NCI-H526 treated with DMSO at 0.1 percent for 48 hours (cell line): ENCODE data around the gene LHX6.

Experiments
- DNase-seq: peaks from one replicate; lab custom pipeline; 2025; lab: John Stamatoyannopoulos, UW

Gene LHX6

DNA sequence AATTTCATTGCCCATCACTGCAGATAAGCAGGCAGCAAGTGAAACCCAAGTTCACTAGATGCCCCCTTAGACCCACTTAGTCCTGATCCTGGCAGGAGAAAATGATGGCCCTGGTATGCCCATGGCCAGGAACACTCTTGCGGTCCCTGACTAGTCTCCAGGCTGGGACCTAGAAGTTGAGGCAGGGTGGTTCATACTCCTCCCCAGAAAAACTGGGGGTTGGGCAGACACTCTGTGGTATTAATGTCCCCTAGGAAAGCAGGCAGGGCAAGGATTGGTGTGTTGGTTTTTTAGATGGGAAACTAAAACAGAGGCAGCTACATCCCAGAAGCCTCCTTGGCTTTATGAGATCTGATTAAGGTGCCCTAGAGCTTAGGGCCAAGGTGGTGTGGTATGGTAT lies 13.1 kb downstream of the LHX6 start:
- no peak for DNase-seq

DNA sequence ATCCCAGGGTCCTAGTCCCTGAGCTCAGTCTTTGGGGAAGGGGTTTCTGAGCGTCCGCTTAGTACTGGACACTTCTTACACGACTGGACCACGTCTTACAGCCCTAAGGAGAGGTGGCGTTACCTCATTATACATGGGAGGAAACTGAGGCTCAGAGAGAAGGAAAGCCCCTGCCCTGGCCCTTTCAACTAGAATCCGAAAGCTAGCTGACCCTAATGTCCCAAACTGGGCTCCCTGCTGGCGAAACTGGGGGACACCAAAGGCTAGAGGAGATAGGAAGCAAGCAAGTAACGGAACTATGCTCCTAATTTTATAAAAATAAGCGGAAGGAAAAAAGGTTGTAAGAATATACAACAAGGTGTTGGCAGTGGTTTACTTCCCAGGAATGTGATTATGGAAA lies 14.2 kb downstream of the LHX6 start:
- DNase-seq = no peak

DNA sequence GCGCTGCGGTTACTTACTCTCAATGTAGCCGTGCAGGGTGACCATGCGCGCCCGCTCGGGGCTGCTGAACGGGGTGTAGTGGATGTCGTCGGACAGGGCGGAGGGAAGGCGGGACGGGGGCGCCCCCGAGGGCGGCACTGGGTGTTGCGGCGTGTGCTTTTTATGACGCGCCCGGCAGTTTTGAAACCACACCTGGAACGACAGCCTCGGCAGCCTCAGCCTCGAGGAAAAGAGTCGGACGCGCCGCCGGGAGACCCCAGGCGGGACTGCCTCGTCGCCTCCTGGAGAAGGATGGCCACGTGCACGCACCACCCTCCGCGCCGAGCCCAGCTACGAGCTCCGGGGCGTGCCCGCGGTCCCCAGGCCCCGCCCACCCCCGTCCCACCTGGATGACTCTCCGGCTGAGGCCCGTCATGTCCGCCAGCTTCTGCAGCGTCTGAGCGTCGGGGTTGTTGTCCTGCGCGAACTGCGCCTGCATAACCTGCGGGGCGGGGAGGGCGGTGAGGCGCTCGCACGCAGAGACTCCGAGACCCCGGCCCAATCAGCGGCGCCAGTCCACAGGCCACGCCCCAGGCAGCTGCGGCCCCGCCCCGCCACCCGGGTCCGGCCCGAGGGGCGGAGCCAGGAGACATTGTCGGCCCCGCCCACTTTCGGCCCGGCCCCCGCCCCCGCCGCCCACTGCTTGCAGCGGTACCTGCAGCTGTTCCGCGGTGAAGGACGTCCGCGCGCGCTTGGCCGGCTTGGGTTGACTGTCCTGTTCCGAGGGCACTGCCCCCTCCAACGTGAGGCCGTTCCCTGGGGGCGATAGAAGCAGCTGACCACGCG lies 15.0 kb downstream of the LHX6 start:
- peak; percentile 67 for DNase-seq

DNA sequence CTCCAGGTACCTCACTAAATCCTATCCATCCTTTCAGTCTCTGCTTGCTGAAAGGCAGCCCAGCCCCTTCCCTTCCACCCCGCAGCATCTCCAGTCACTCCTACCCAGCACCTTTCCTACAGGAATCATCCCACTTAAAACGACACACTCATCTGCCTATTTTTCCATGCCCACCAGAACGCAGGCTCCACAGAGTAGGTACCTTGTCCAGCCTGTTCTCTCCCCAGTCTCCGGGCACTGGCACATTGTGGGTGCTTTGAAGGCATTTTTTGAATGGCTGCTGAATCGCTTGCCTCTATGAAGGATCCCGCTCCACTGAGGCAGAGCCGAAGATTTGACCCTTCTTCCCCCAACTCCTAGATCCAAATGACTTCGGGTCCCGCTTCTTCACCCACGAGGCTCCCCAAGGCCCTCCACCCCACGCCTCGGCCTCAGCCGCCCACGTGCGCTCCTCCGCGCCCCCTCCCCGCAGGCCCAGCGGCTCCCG lies 15.6 kb downstream of the LHX6 start:
- no peak for DNase-seq

DNA sequence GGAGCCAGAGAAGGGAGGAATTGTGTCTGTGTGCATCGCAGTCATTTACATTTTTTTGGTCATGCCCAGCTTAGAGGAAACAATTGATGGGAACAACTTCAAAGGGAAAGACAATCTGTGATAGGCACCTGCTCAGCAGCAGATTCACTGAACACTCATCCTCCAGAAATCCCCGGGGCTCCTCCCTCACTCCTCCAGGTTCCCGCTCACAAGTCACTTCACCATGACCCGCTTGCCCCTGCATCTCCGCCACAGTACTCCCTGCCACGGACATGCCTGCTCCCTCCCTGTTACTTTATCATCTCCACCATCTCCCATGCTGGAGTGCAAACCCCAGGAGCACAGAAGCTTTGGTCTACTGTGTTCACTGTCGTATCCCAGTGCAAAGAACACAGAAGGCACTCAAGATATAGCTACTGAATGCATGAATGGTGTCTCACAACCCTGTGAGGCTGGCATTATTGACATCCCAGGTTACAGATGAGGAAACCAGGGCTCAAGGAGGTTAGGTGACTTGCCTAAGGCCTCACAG lies 16.2 kb downstream of the LHX6 start:
- DNase-seq = no peak

DNA sequence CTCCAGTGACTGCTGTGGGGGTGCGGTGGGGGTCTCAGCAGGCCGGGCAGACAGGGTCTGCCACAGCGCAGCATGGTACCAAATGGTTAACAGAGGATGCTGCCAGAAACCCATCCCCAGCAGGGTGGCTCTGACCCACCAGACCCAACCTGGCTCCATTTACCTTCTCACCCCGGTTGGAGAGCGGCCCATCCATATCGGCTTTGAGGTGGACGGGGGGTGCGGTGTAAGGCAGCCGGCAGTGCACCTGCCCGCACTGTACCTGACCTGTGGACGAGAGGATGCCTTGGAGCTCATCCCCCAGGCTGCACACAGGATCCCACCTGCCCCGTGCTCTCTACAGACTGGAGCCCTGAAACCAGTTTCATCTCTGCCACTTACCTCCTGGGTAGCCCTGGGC lies 19.3 kb downstream of the LHX6 start:
- no peak for DNase-seq

DNA sequence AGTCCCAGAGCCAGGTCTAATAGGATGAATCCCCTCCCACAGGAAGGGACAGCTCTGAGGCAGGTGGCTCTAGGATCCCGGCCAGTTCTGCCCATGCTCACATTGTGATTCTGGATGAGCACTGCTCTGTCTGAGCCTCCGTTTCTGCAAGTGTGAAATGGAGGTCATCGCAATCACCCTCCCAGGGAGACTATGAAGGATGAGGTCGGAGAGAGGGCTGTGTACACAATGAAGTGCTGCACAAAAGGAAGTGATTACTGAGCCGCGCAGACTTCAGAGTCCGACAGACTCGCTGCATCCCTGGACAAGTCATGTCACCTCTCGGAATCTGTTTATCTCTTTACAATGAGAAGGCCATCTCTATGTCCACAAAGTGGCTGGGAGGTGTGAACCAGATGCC lies 21.7 kb downstream of the LHX6 start:
- DNase-seq = no peak

DNA sequence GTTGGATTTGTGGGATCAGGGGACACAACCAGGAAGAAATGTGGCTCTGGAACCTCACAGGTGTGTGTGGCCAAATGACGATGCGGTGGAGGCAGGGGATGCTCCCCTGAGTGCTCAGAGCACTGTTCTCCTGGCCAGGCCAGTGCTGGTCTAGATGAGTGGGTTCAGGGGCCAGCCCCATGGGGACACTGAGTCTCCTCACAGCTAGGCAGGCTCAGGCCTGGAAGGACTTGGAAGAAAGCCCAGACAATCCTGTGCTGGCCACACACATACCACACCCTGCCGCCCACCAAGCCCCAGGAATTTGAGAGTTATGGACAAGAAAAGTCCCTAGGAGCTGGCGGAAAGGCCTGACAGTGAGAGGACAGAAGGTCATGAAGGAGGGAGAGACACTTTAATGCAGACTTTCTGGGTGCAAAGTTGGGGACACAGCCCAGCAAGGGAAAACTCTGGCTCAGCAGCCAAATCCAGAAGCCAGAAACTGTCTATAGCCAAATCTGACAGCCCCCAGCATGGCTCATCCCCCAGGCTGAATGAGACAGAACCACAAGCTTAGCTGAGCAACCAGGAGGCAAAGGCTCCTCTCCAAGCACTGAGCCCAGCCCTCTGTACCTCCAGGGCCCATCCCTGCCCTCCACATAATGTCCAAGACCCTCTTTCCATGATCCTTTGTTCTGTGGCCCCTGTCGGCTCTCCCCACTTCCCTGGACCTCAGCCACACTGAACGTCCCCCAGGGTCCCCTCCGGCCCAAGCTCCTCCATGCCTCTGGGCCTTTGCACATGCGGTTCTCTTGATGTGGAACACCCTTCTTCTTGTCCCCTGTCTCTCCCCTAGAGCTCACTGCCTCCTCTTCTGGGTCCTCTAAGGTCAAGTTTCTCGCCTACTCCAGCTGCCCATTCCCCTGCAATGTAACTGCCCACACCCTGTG lies 22.4 kb downstream of the LHX6 start:
- DNase-seq = no peak

DNA sequence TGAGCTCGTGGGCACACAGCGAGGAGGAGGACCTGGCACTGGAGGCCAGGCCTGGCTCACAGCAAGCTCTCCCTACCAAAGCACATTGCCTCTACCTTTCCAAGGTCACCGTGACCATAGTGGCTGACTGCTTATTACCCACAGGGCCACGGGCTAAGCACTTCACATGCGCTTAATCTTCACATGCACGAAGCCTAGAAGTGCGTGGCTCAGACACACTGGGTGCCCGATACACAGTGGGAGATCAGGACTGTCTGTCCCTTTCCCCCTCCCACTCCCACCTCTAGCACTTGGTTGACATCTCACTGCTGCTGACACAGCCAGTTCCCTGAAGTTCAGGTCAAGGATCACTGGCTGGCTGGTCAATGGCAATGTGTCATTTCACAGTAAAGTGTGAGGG lies 23.6 kb downstream of the LHX6 start:
- no peak for DNase-seq

DNA sequence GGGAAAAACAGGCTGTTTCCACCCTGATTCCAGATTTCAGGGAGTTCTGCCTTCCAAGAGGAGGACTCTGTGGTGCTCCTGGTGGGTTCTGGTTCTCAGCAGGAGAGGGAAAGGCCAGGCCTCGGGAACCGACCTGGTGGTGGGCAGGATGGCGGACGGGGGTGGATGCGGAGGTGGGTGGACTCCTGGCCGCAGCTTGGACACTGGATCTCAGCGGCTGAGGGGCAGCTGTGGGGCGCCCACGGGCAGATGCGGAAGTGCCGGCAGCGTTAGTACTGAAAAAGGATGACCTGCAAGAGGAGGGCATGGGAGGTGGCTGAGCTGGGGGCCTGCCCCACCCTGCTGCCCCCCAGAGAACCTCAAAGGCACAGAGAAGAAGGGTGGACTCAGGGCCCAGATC lies 24.3 kb downstream of the LHX6 start:
- DNase-seq = no peak

DNA sequence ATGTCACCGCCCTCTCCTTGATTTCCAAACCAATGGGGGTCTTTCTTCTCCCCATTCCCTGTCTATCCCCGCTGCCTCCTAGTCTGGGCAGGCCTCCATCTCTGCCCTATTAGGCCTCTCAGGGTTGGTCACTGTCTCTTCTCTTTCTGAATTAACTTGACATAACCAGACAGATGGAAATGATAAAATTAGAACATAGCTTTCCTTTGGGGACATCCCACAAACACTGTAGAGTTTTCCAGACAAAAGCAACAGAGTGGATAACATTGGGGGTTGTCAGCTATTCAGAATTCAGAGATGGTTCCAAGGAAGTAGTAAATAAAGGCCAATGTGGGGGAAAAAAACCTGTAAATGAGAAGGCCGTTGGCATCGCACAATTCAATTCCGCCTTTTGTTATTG lies 24.7 kb downstream of the LHX6 start:
- no peak for DNase-seq

DNA sequence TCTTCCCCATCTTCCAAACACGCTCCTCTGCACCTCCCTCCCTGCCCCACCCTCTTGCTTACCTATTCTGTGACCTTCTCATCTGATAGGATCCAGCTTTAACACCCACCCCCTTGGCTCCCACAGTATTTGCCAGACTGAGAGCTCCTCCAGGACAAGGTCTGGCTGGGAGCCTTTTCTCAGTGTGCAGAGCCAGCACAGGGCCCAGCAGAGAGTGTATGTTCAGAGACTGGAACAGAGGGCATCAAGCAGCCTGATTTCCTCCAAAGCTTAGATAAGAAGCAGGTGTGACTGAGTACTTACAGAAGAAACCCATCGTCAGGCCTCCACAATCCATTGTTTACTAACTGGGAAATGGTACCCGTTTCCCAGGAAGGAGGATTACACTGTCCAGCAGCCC lies 26.6 kb downstream of the LHX6 start:
- DNase-seq = no peak

DNA sequence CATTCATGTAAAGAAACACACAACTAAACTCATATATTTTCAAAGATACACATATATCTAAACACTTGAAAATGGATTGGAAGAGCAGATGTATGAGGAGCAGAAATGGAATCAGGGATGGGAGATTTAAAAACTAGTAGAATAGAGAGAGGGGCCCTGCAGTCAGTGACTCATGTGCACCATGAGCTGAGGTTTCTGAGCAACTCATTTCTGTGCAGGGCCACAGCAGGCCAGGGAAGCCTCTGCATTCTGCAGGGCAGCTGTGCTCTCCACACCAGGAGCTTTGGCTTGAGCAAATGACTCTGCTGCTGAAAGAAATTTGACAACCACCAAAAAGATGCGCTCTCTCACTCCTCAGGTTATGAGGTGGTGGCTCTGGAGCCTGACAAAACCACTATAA lies 27.1 kb downstream of the LHX6 start:
- DNase-seq = no peak

DNA sequence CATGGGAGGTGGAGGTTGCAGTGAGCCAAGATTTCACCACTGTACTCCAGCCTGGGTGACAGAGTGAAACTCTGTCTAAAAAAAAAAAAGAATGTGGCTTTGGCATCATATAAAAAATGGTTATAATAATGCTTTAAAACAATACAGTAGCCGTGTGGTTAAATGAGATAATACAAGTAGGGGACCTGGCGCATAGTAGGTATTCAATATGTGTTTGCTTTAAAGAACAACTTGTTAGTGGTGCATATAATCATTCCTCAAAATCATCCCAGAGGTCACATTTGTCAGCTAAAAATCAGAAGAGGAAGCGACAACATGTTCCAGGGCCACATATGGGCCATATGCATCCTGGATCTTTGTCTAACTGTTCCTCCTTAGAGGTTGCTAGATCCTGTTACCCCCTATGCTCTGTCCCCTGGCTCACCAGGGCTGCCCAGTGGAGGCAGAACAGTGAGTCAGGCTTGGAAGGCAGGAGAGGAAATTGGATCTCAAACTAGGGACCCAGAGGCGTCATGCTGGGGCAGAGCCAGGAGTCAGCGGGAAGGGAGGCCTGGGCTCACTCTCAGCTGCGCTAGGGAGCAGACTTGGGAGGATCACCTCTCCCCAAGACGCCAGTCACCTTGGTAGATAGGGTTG lies 27.7 kb downstream of the LHX6 start:
- DNase-seq = no peak

DNA sequence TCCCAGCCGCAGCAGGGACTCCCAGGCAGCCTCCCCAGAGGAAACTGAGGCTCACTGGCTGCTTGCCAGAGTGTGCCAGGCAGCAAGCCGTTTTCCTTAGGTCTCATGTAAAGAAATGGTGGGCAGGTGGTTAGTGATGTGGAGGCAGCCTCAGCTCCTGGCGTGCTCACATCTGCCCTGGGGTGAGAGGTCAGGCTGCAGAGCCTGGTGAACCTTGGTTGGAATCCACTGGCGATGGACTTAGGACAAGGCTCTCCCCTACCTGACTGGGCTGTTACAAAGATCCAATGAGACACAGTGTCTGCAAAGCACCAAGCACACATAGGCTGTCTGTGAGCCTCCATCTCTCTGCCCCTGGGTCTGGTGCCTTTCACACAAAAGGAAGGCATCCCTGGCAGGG lies 30.9 kb downstream of the LHX6 start:
- DNase-seq = no peak

DNA sequence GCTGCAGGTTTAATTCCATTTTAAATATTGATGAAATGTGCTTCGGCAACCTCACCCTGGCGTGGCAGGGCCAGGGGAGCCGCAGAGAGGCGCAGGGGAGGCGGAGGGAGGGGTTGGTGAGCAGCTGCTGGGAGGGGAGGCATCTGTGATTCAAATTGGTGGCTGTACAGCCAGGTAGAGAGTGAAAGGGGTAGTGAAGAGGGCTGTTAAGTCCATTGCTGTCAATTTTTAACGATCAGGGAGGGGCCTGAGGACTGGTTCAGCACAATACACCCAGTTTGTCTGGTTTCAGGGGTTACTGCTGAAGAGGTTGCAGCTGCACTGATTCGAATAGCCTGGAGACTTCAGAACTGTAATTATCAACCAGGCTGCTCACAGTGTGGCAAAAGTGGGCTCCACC lies 31.3 kb downstream of the LHX6 start:
- DNase-seq = peak; percentile 28

DNA sequence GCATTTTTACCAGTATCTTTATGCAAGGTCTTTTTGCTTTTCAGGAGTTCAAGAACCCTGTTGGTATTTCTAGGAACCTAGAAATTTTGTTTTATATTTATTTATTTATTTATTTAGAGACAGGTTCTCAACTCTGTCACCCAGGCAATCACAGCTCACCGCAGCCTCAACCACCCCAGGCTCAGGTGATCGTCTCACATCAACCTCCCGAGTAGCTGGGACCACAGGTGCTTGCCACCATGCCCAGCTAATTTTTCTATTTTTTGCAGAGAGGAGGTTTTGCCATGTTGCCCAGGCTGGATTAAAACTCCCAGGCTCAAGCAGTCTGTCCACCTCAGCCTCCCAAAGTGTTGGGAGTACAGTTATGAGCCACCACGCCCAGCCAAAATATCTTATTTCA lies 32.9 kb downstream of the LHX6 start:
- DNase-seq = no peak

DNA sequence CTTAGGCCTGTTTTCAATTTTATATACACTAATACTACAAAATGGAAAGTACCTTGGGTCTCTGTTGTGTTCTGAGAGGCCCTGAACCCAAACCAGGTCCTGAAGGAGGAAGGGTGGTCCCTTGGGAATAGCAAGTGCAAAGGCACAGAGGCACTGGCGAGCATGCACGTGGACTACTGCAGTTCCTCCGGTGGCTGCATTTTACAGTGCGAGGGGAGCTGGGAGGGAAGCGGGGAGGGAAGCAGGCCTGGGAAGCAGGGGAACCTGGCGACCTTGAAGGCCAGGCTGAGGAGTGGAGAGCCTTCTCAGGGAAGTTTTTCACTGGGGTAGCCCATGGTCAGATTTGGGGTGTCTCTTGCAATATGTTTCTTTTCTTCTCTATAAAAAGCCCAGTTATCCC lies 35.1 kb downstream of the LHX6 start:
- DNase-seq = no peak

DNA sequence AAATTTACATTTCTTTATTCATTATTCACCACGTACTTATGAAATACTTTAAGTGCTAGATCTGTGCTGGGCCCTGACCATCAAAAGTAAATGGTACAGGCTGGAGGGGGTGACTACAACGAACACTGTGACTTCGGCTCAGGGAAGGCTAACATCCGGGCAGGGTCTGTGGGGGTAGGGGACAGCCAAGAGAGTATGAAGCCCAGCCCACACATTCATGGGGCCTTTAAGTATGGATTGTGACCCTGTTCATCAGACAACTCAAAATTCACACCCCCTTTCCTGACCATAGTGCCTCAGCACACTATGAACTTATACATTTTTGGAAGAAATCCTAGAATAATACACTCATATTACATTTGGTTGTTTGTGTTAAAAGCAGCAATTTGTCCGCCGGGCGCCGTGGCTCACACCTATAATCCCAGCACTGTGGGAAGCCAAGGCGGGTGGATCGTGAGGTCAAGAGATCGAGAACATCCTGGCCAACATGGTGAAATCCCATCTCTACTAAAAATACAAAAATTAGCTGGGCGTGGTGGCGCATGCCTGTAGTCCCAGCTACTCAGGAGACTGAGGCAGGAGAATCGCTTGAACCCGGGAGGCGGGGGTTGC lies 35.7 kb downstream of the LHX6 start:
- DNase-seq = no peak

DNA sequence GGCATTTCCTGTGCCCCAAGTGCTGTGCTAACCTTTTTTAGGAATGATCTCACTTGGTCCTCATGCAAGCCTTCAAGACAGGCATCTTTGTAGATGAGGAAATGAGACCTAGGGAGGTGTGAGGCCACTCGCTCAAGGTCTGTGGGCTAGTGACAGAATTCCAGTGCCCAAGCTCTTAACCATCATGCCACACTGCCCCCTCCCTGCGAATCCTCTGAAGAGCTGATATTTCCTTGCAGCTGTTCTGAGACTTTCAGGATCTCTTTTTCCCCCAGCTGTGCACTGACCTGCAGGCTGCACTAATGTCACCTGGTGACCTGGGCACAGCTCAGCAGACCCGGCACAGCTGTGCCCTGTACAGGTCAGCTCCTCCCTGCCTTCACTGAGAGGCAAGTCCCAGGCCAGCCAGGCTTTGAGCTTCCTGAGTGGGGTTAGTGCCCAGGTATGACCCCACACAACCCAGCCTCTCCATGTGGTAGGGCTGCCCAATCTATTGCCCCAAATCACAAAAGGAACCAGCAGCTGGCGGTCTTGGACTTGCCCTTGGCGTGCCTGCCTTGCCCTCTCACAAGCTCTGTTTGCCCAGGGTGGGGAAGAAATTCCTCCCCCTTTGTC lies 36.4 kb downstream of the LHX6 start:
- no peak for DNase-seq

DNA sequence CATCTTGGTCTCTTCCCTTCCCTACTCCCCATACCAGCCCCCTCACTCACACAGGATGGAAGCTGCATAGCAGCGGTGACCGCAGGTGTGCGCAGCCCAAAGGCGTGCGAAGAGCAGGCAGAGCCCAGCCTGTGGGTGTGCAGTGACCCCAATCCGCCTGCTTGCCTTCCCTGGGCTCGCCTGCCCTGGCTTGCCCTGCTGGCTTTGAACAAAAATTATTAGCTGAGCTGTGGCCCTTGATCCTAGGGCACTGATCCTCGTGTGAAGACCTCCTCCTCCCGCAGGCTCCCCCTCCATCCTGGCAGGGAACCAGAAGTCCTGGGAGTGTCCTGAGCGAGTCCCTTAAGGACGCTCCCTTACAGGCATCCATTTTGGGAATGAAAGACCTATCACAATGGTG lies 37.2 kb downstream of the LHX6 start:
- DNase-seq = no peak
